HG02852 (cell line): Measurements from ENCODE around the gene PRDM16.

Experiments
- ATAC-seq: cut with Tn5 transposase; IDR thresholded peaks from one replicate; pipeline ENCODE4 v1.9.1; 2021; ENCODE audit warnings: mild to moderate bottlenecking, moderate library complexity; ENCODE audit not compliant: unreplicated experiment

The PRDM16 gene

GRCh38 chr1:3402258-3403010, 333.4 kb downstream of the PRDM16 start:
- ATAC-seq: no peak

- ATAC-seq: no peak
Observed at GRCh38 chr1:3403011-3403345, 334.0 kb downstream of the PRDM16 start.

GRCh38 chr1:3403388-3404231, 334.6 kb downstream of the PRDM16 start:
- no peak for ATAC-seq

GRCh38 chr1:3404301-3404700, 335.3 kb downstream of the PRDM16 start:
- ATAC-seq: no peak

- ATAC-seq: no peak
Observed at GRCh38 chr1:3404801-3405200, 335.8 kb downstream of the PRDM16 start.

GRCh38 chr1:3405491-3405890, 336.5 kb downstream of the PRDM16 start:
- ATAC-seq: no peak

GRCh38 chr1:3405974-3406867, 337.2 kb downstream of the PRDM16 start:
- no peak for ATAC-seq

- no peak for ATAC-seq
Observed at GRCh38 chr1:3407021-3407420, 338.0 kb downstream of the PRDM16 start.

GRCh38 chr1:3408751-3409266, 339.8 kb downstream of the PRDM16 start:
- ATAC-seq: no peak

- ATAC-seq: no peak
Observed at GRCh38 chr1:3409366-3410141, 340.6 kb downstream of the PRDM16 start.

- ATAC-seq: no peak
Observed at GRCh38 chr1:3410142-3410925, 341.3 kb downstream of the PRDM16 start.

GRCh38 chr1:3411806-3412205, 342.8 kb downstream of the PRDM16 start:
- ATAC-seq: no peak

- no peak for ATAC-seq
Observed at GRCh38 chr1:3412376-3412775, 343.4 kb downstream of the PRDM16 start.

GRCh38 chr1:3413975-3414710, 345.1 kb downstream of the PRDM16 start:
- no peak for ATAC-seq

- no peak for ATAC-seq
Observed at GRCh38 chr1:3415260-3416090, 346.5 kb downstream of the PRDM16 start.

GRCh38 chr1:3417082-3417739, 348.2 kb downstream of the PRDM16 start:
- ATAC-seq: no peak

GRCh38 chr1:3417934-3418333, 348.9 kb downstream of the PRDM16 start:
- no peak for ATAC-seq
